GM21717 (cell line): ENCODE results near the gene MYL5.
"Not testable (repeated sequence)": the region's sequence is repeated elsewhere in the genome, so short reads cannot be mapped to it uniquely, and the experiment has no call there.

Experiments
- ATAC-seq: cut with Tn5 transposase; IDR thresholded peaks from one replicate; pipeline ENCODE4 v1.9.1; 2021; ENCODE audit warnings: mild to moderate bottlenecking, moderate library complexity; ENCODE audit not compliant: unreplicated experiment

MYL5 gene

GRCh38 chr4:635851-636627, 38.3 kb upstream of the MYL5 start:
- no peak for ATAC-seq

- ATAC-seq: no peak
Observed at GRCh38 chr4:636628-637159, 37.6 kb upstream of the MYL5 start.

GRCh38 chr4:637536-638280, 36.6 kb upstream of the MYL5 start:
- no peak for ATAC-seq

- not testable (repeated sequence) for ATAC-seq
Observed at GRCh38 chr4:642366-642765, 32.0 kb upstream of the MYL5 start.

- ATAC-seq: no peak
Observed at GRCh38 chr4:646460-646859, 27.9 kb upstream of the MYL5 start.

GRCh38 chr4:647481-647880, 26.9 kb upstream of the MYL5 start:
- no peak for ATAC-seq

GRCh38 chr4:648579-649292, 25.6 kb upstream of the MYL5 start:
- ATAC-seq: no peak

GRCh38 chr4:649293-649625, 25.1 kb upstream of the MYL5 start:
- no peak for ATAC-seq

- no peak for ATAC-seq
Observed at GRCh38 chr4:649751-650310, 24.5 kb upstream of the MYL5 start.

- no peak for ATAC-seq
Observed at GRCh38 chr4:650461-650860, 23.9 kb upstream of the MYL5 start.

GRCh38 chr4:650951-651883, 23.1 kb upstream of the MYL5 start:
- ATAC-seq: no peak

- no peak for ATAC-seq
Observed at GRCh38 chr4:651884-652642, 22.3 kb upstream of the MYL5 start.

GRCh38 chr4:653080-653821, 21.1 kb upstream of the MYL5 start:
- no peak for ATAC-seq

GRCh38 chr4:653831-654502, 20.4 kb upstream of the MYL5 start:
- no peak for ATAC-seq

GRCh38 chr4:654503-654845, 19.9 kb upstream of the MYL5 start:
- no peak for ATAC-seq

- no peak for ATAC-seq
Observed at GRCh38 chr4:654871-655463, 19.4 kb upstream of the MYL5 start.

- ATAC-seq: no peak
Observed at GRCh38 chr4:655464-656151, 18.7 kb upstream of the MYL5 start.
